ENCODE results near the gene HTT. TPM values are rescaled to one million over a fixed set of nuclear protein-coding genes. Genes with fewer than 3 reads are reported as not detected.

The HTT gene
- total and polyA plus RNA-seq, 3 experiments from 2014 or later, result 5.1 to 58.6 (median 54.7) TPM

- CTCF ChIA-PET, result no interaction called here
- H3K4me3 ChIP-seq (ENCODE audit: low read length), result no peak overlapping the region
Observed at GRCh38 chr4:3075652-3075981, 1.1 kb downstream of the HTT start.

GRCh38 chr4:3077796-3078195 lies 3.3 kb downstream of the HTT start:
- Histone ChIP-seq H3K4me3 (ENCODE audit: low read length) (no peak overlapping the region), H3K9me3 (ENCODE audit: low read length) (no peaks in the 10 kb centered on the region), H3K4me1 (ENCODE audit: insufficient read depth, low read length) (peaks cover 37% of the 10 kb centered on the region), H3K36me3 (ENCODE audit: insufficient read depth, low read length) (no peaks in the 10 kb centered on the region), H3K27ac (ENCODE audit: low read depth, low read length) (no peak overlapping the region), H3K27me3 (ENCODE audit: insufficient read depth, low read length, poor library complexity, severe bottlenecking) (no peaks in the 10 kb centered on the region)
- no peak for DNase-seq
- no peaks in the 10 kb centered on the region for H3K9me3 Mint-ChIP-seq
- CTCF ChIA-PET, result no interaction called here
- H3K36me3 Mint-ChIP-seq, result peaks cover 0 to 13% (median 4%) of the 10 kb centered on the region in 3 donors
- H3K4me3 Mint-ChIP-seq, result peak overlapping the region in 1 of 7 donors; percentile 19
- H3K4me1 Mint-ChIP-seq, result peaks cover 41 to 60% (median 57%) of the 10 kb centered on the region in 3 donors
- H3K27ac Mint-ChIP-seq, result peak overlapping the region in 1 of 8 donors; percentile 29
- no peaks in the 10 kb centered on the region for H3K27me3 Mint-ChIP-seq
- POLR2A ChIA-PET, result no interaction called here

More at GRCh38 chr4:3075652-3075981, 1.1 kb downstream of the HTT start:
- H3K27me3 Mint-ChIP-seq, result peaks cover 0 to 2% of the 10 kb centered on the region in 2 donors
- H3K27ac ChIP-seq (ENCODE audit: low read depth, low read length), result no peak overlapping the region
- DNase-seq, result no peak
- peaks cover 29 to 42% (median 40%) of the 10 kb centered on the region in 3 donors for H3K4me1 Mint-ChIP-seq
- H3K36me3 Mint-ChIP-seq, result peaks cover 0 to 8% (median 4%) of the 10 kb centered on the region in 3 donors
- no peaks in the 10 kb centered on the region for H3K27me3 ChIP-seq (ENCODE audit: insufficient read depth, low read length, poor library complexity, severe bottlenecking)
- no peaks in the 10 kb centered on the region for H3K36me3 ChIP-seq (ENCODE audit: insufficient read depth, low read length)
- H3K4me1 ChIP-seq (ENCODE audit: insufficient read depth, low read length), result peaks cover 30% of the 10 kb centered on the region
- H3K4me3 Mint-ChIP-seq, result peak overlapping the region; percentile 86 to 94 (median 88)
- peak overlapping the region; percentile 50 to 97 (median 86) for H3K27ac Mint-ChIP-seq
- no peaks in the 10 kb centered on the region for H3K9me3 ChIP-seq (ENCODE audit: low read length)
- POLR2A ChIA-PET, result no interaction called here
- H3K9me3 Mint-ChIP-seq, result no peaks in the 10 kb centered on the region

GRCh38 chr4:3079694-3080123 lies 5.2 kb downstream of the HTT start:
- Mint-ChIP-seq H3K27me3 (no peaks in the 10 kb centered on the region), H3K9me3 (no peaks in the 10 kb centered on the region), H3K4me3 (no peak overlapping the region), H3K36me3 (peaks cover 0 to 16% (median 4%) of the 10 kb centered on the region in 3 donors), H3K4me1 (peaks cover 46 to 71% (median 69%) of the 10 kb centered on the region in 3 donors), H3K27ac (peak overlapping the region in 1 of 8 donors; percentile 42)
- ChIA-PET CTCF (no interaction called here), POLR2A (interaction anchor here (0.7 kb wide), 1 partner anchor 95 kb away, joined by 4 read pairs; no protein-coding TSS in a partner anchor)
- H3K9me3 ChIP-seq (ENCODE audit: low read length), result no peaks in the 10 kb centered on the region
- no peak overlapping the region for H3K27ac ChIP-seq (ENCODE audit: low read depth, low read length)
- no peaks in the 10 kb centered on the region for H3K27me3 ChIP-seq (ENCODE audit: insufficient read depth, low read length, poor library complexity, severe bottlenecking)
- H3K4me1 ChIP-seq (ENCODE audit: insufficient read depth, low read length), result peaks cover 39% of the 10 kb centered on the region
- no peak for DNase-seq
- H3K36me3 ChIP-seq (ENCODE audit: insufficient read depth, low read length), result no peaks in the 10 kb centered on the region
- H3K4me3 ChIP-seq (ENCODE audit: low read length), result no peak overlapping the region

- ChIA-PET POLR2A (no interaction called here), CTCF (no interaction called here)
- H3K4me1 Mint-ChIP-seq, result peaks cover 37 to 58% (median 55%) of the 10 kb centered on the region in 3 donors
- peaks cover 4 to 24% (median 9%) of the 10 kb centered on the region in 3 donors for H3K36me3 Mint-ChIP-seq
- no peaks in the 10 kb centered on the region for H3K27me3 ChIP-seq (ENCODE audit: insufficient read depth, low read length, poor library complexity, severe bottlenecking)
- H3K4me3 Mint-ChIP-seq, result no peak overlapping the region
- H3K27me3 Mint-ChIP-seq, result no peaks in the 10 kb centered on the region
- no peaks in the 10 kb centered on the region for H3K9me3 ChIP-seq (ENCODE audit: low read length)
- no peaks in the 10 kb centered on the region for H3K9me3 Mint-ChIP-seq
- DNase-seq, result no peak
- no peak overlapping the region for H3K27ac ChIP-seq (ENCODE audit: low read depth, low read length)
- peaks cover under 1% of the 10 kb centered on the region for H3K36me3 ChIP-seq (ENCODE audit: insufficient read depth, low read length)
- peaks cover 17% of the 10 kb centered on the region for H3K4me1 ChIP-seq (ENCODE audit: insufficient read depth, low read length)
- H3K4me3 ChIP-seq (ENCODE audit: low read length), result no peak overlapping the region
- H3K27ac Mint-ChIP-seq, result peak overlapping the region in 3 of 8 donors; percentile 29 to 76 (median 43)
Observed at GRCh38 chr4:3082925-3083515, 8.5 kb downstream of the HTT start.

GRCh38 chr4:3083732-3084131 lies 9.3 kb downstream of the HTT start:
- Mint-ChIP-seq H3K9me3 (no peaks in the 10 kb centered on the region), H3K27ac (peak overlapping the region in 1 of 8 donors; percentile 29), H3K27me3 (no peaks in the 10 kb centered on the region), H3K36me3 (peaks cover 4 to 29% (median 10%) of the 10 kb centered on the region in 3 donors), H3K4me1 (peaks cover 35 to 55% (median 52%) of the 10 kb centered on the region in 3 donors), H3K4me3 (no peak overlapping the region)
- no peaks in the 10 kb centered on the region for H3K27me3 ChIP-seq (ENCODE audit: insufficient read depth, low read length, poor library complexity, severe bottlenecking)
- ChIA-PET CTCF (no interaction called here), POLR2A (no interaction called here)
- H3K27ac ChIP-seq (ENCODE audit: low read depth, low read length), result no peak overlapping the region
- H3K36me3 ChIP-seq (ENCODE audit: insufficient read depth, low read length), result peaks cover 5% of the 10 kb centered on the region
- H3K9me3 ChIP-seq (ENCODE audit: low read length), result no peaks in the 10 kb centered on the region
- peaks cover 15% of the 10 kb centered on the region for H3K4me1 ChIP-seq (ENCODE audit: insufficient read depth, low read length)
- DNase-seq, result no peak
- no peak overlapping the region for H3K4me3 ChIP-seq (ENCODE audit: low read length)

- DNase-seq, result no peak
- H3K27ac Mint-ChIP-seq, result peak overlapping the region in 2 of 8 donors; percentile 12 to 26
- Histone ChIP-seq H3K9me3 (ENCODE audit: low read length) (no peaks in the 10 kb centered on the region), H3K27ac (ENCODE audit: low read depth, low read length) (no peak overlapping the region), H3K4me3 (ENCODE audit: low read length) (no peak overlapping the region), H3K4me1 (ENCODE audit: insufficient read depth, low read length) (peaks cover 9% of the 10 kb centered on the region), H3K27me3 (ENCODE audit: insufficient read depth, low read length, poor library complexity, severe bottlenecking) (no peaks in the 10 kb centered on the region), H3K36me3 (ENCODE audit: insufficient read depth, low read length) (peaks cover 5% of the 10 kb centered on the region)
- ChIA-PET POLR2A (no interaction called here), CTCF (no interaction called here)
- H3K36me3 Mint-ChIP-seq, result peaks cover 4 to 39% (median 13%) of the 10 kb centered on the region in 3 donors
- H3K4me3 Mint-ChIP-seq, result no peak overlapping the region
- H3K9me3 Mint-ChIP-seq, result no peaks in the 10 kb centered on the region
- H3K4me1 Mint-ChIP-seq, result peaks cover 30 to 44% (median 40%) of the 10 kb centered on the region in 3 donors
- H3K27me3 Mint-ChIP-seq, result no peaks in the 10 kb centered on the region
Observed at GRCh38 chr4:3085948-3086670, 11.6 kb downstream of the HTT start.

GRCh38 chr4:3087115-3087797 lies 12.8 kb downstream of the HTT start:
- no peaks in the 10 kb centered on the region for H3K9me3 ChIP-seq (ENCODE audit: low read length)
- peaks cover 27 to 41% (median 37%) of the 10 kb centered on the region in 3 donors for H3K4me1 Mint-ChIP-seq
- H3K27ac Mint-ChIP-seq, result no peak overlapping the region
- POLR2A ChIA-PET, result no interaction called here
- H3K4me1 ChIP-seq (ENCODE audit: insufficient read depth, low read length), result peaks cover 7% of the 10 kb centered on the region
- H3K27me3 ChIP-seq (ENCODE audit: insufficient read depth, low read length, poor library complexity, severe bottlenecking), result no peaks in the 10 kb centered on the region
- no peak overlapping the region for H3K4me3 ChIP-seq (ENCODE audit: low read length)
- H3K36me3 ChIP-seq (ENCODE audit: insufficient read depth, low read length), result peaks cover 5% of the 10 kb centered on the region
- H3K4me3 Mint-ChIP-seq, result no peak overlapping the region
- CTCF ChIA-PET, result interaction anchor here (0.8 to 1.0 kb wide), 2 partner anchors 19 to 21 kb away, joined by 3 to 4 read pairs; no protein-coding TSS in a partner anchor
- no peak for DNase-seq
- no peaks in the 10 kb centered on the region for H3K9me3 Mint-ChIP-seq
- peaks cover 4 to 43% (median 13%) of the 10 kb centered on the region in 3 donors for H3K36me3 Mint-ChIP-seq
- no peak overlapping the region for H3K27ac ChIP-seq (ENCODE audit: low read depth, low read length)
- no peaks in the 10 kb centered on the region for H3K27me3 Mint-ChIP-seq

GRCh38 chr4:3091464-3091863 lies 17.0 kb downstream of the HTT start:
- Histone ChIP-seq H3K4me3 (ENCODE audit: low read length) (no peak overlapping the region), H3K36me3 (ENCODE audit: insufficient read depth, low read length) (peaks cover 5% of the 10 kb centered on the region), H3K27me3 (ENCODE audit: insufficient read depth, low read length, poor library complexity, severe bottlenecking) (no peaks in the 10 kb centered on the region), H3K4me1 (ENCODE audit: insufficient read depth, low read length) (no peaks in the 10 kb centered on the region), H3K27ac (ENCODE audit: low read depth, low read length) (no peak overlapping the region), H3K9me3 (ENCODE audit: low read length) (no peaks in the 10 kb centered on the region)
- ChIA-PET POLR2A (no interaction called here), CTCF (no interaction called here)
- peaks cover 12 to 14% (median 13%) of the 10 kb centered on the region in 3 donors for H3K4me1 Mint-ChIP-seq
- H3K9me3 Mint-ChIP-seq, result no peaks in the 10 kb centered on the region
- H3K27ac Mint-ChIP-seq, result peak overlapping the region in 3 of 8 donors; percentile 3 to 82 (median 68)
- no peaks in the 10 kb centered on the region for H3K27me3 Mint-ChIP-seq
- no peak overlapping the region for H3K4me3 Mint-ChIP-seq
- DNase-seq, result no peak
- H3K36me3 Mint-ChIP-seq, result peaks cover 8 to 70% (median 22%) of the 10 kb centered on the region in 3 donors

Data from CD8-positive, alpha-beta memory T cell (primary cell).